GM23338 (cell line): ENCODE data around the gene CPT2. TPM values are rescaled to one million over a fixed set of nuclear protein-coding genes. Genes with fewer than 3 reads are reported as not detected.

ENCODE experiments used
- ATAC-seq: fragments of 200-7000 bp; cut with Tn5 transposase; 3 replicates; pipeline ENCODE4 v1.9.1; 2020
- DNase-seq: peaks from one replicate; pipeline ENCODE4 v3.0.0-alpha.2; 2015; ENCODE audit warnings: low spot score
- H2AFZ ChIP-seq: fragments of 200-600 bp; sonication (generic); 2 replicates; pipeline ENCODE4 v1.8.0; 2016; ENCODE audit warnings: antibody characterized with exemption, mild to moderate bottlenecking, moderate library complexity
- H3F3A ChIP-seq: fragments of 200-600 bp; sonication (generic); replicated peaks from 2 replicates; pipeline ENCODE4 v1.8.0; 2017; ENCODE audit warnings: antibody characterized with exemption, mixed run types, low read depth
- H3K27ac ChIP-seq: fragments of 200-600 bp; sonication (generic); 2 replicates; pipeline ENCODE4 v1.6.1; 2016; ENCODE audit warnings: low read depth
- H3K27me3 ChIP-seq: fragments of 200-600 bp; sonication (generic); 2 replicates; pipeline ENCODE4 v1.8.0; 2016; ENCODE audit warnings: mild to moderate bottlenecking, mixed run types, moderate library complexity; ENCODE audit not compliant: insufficient read depth
- H3K36me3 ChIP-seq: fragments of 200-600 bp; sonication (generic); 2 replicates; pipeline ENCODE4 v1.8.0; 2016; ENCODE audit warnings: mild to moderate bottlenecking; ENCODE audit not compliant: insufficient read depth
- H3K4me1 ChIP-seq: fragments of 200-600 bp; sonication (generic); 2 replicates; pipeline ENCODE4 v1.8.0; 2016; ENCODE audit warnings: mild to moderate bottlenecking, moderate library complexity; ENCODE audit not compliant: insufficient read depth
- H3K4me2 ChIP-seq: fragments of 200-600 bp; sonication (generic); 2 replicates; pipeline ENCODE4 v1.7.1; 2017; ENCODE audit warnings: mixed run types
- H3K4me3 ChIP-seq: fragments of 200-600 bp; sonication (generic); 2 replicates; pipeline ENCODE4 v1.6.1; 2016; ENCODE audit warnings: mixed run types
- H3K79me2 ChIP-seq: fragments of 200-600 bp; sonication (generic); replicated peaks from 2 replicates; pipeline ENCODE4 v1.8.0; 2017; ENCODE audit warnings: mild to moderate bottlenecking; ENCODE audit not compliant: insufficient read depth
- H3K9me2 ChIP-seq: fragments of 200-600 bp; sonication (generic); 2 replicates; pipeline ENCODE4 v1.8.0; 2017; ENCODE audit not compliant: insufficient read depth
- H4K20me1 ChIP-seq: fragments of 200-600 bp; sonication (generic); replicated peaks from 2 replicates; pipeline ENCODE4 v1.8.0; 2017; ENCODE audit warnings: mild to moderate bottlenecking; ENCODE audit not compliant: insufficient read depth
- H3K27ac Mint-ChIP-seq: 2 replicates; pipeline ENCODE4 v1.8.0; 2020; ENCODE audit warnings: inconsistent platforms, mild to moderate bottlenecking, moderate library complexity, mixed read lengths
- H3K27me3 Mint-ChIP-seq: 3 replicates; pipeline ENCODE4 v1.8.0; 2022; ENCODE audit warnings: low read depth, mild to moderate bottlenecking, moderate library complexity, mixed read lengths, inconsistent platforms; ENCODE audit not compliant: insufficient read depth, poor library complexity
- H3K36me3 Mint-ChIP-seq: 3 replicates; pipeline ENCODE4 v1.8.0; 2021; ENCODE audit warnings: low read depth, mild to moderate bottlenecking, inconsistent platforms, moderate library complexity, mixed read lengths
- H3K4me1 Mint-ChIP-seq: 3 replicates; pipeline ENCODE4 v1.8.0; 2020; ENCODE audit warnings: mild to moderate bottlenecking, inconsistent platforms, mixed read lengths
- H3K4me3 Mint-ChIP-seq: 3 replicates; pipeline ENCODE4 v1.8.0; 2021; ENCODE audit warnings: moderate library complexity, mild to moderate bottlenecking, inconsistent platforms, mixed read lengths
- H3K9me3 Mint-ChIP-seq: 3 replicates; pipeline ENCODE4 v1.8.0; 2020; ENCODE audit warnings: moderate library complexity, mild to moderate bottlenecking, inconsistent platforms, mixed read lengths
- CTCF ChIP-seq, 2 experiments: fragments of 200-600 bp in 1 of 2; sonication (generic) in 1 of 2; conservative IDR thresholded peaks; 2 replicates each; pipeline versions ENCODE4 v1.5.1 to v1.6.1; 2016 to 2017; ENCODE audit warnings: antibody characterized with exemption in 2 of 2, low read depth in 2 of 2, mild to moderate bottlenecking in 2 of 2, moderate library complexity in 1 of 2
- EZH2 ChIP-seq: fragments of 200-600 bp; sonication (generic); IDR thresholded peaks from one replicate; pipeline ENCODE4 v1.8.0; 2017; ENCODE audit warnings: antibody characterized with exemption, mild to moderate bottlenecking, low read depth; ENCODE audit not compliant: unreplicated experiment
- EZH2phosphoT487 ChIP-seq: fragments of 200-600 bp; sonication (generic); IDR thresholded peaks from one replicate; pipeline ENCODE4 v1.8.1; 2018; ENCODE audit warnings: antibody characterized with exemption; ENCODE audit not compliant: unreplicated experiment
- JUNB ChIP-seq: IDR thresholded peaks from one replicate; pipeline ENCODE4 v1.6.1; 2016; ENCODE audit warnings: antibody characterized with exemption; ENCODE audit not compliant: unreplicated experiment
- REST ChIP-seq: IDR thresholded peaks from one replicate; pipeline ENCODE4 v1.6.1; 2018; ENCODE audit warnings: antibody characterized with exemption; ENCODE audit not compliant: unreplicated experiment
- ZNF114 ChIP-seq: fragments of 250-450 bp; sonication (Bioruptor Pico); IDR thresholded peaks from 2 replicates; pipeline ENCODE4 v1.5.0; 2020; ENCODE audit warnings: mild to moderate bottlenecking, moderate library complexity
- ZNF331 ChIP-seq: fragments of 250-450 bp; sonication (Bioruptor Pico); IDR thresholded peaks from 2 replicates; pipeline ENCODE4 v1.5.0; 2020; ENCODE audit warnings: low read depth, mild to moderate bottlenecking, moderate library complexity
- polyA plus RNA-seq: library from polyadenylated mRNA; unstranded; fragments of >200 nt; fragmentation: Nextera tagmentation; extraction: Ambion mirVana; gene quantifications from 2 replicates; pipeline ENCODE4 v1.2.1, GENCODE V29; 2016
- total RNA-seq: library from RNA; depleted of rRNA; stranded (reverse); fragments of >200 nt; shearing (Covaris generic); gene quantifications from 2 replicates; pipeline ENCODE4 v1.2.3, GENCODE V29; 2014
- TF ChIP-seq, protein P1 (sequence below): IDR thresholded peaks from 2 replicates; pipeline ENCODE4 v1.6.1; 2016; ENCODE audit warnings: antibody characterized with exemption

CPT2 gene
- total and polyA plus RNA-seq, 2 experiments from 2014 or later = 11.2 to 30.6 TPM

DNA sequence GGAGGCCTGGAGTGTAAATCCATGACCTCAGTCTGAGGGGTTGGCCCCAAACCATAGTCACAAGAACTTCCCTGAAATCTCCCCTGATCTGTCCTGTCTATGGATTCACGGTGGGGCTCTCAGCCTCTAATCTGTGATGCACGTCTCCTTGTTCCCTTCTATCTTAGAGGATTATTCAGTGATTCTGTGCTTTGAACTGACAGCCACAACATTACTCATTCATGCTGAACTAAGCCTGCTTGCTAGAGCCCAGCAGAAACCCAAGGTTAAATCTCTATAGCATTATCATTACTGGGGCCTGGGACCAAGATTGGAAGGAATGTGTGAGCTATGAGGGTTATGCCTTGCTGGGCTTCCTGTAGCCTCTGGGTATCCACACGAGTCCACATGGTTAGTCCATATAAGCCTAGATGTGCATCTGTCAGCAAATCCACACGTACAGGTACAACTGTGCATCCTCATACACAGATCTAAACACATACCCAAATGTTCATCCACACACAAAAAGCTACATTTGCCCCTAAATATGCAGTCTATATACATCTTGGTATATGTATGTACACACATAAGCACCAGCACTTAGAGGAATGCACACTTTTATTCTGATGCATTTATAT, 64.1 kb downstream of the CPT2 start:
- no peaks in the 10 kb centered on the region for H3K9me3 Mint-ChIP-seq
- peaks cover 12% of the 10 kb centered on the region for H4K20me1 ChIP-seq
- H3K4me1 ChIP-seq = no peaks in the 10 kb centered on the region
- H3K27me3 ChIP-seq = no peaks in the 10 kb centered on the region
- H3K4me3 ChIP-seq = no peak overlapping the region
- TF ChIP-seq REST (no peak), JUNB (no peak), EZH2phosphoT487 (no peak), CTCF (conservative IDR thresholded peaks at IDR 0.05; ENCODE audit: low read depth in 2 of 2) (no peak), ZNF331 (CRISPR knock-in tag) (no peak), EZH2 (no peak), ZNF114 (no peak)
- TF ChIP-seq, protein P1, sequence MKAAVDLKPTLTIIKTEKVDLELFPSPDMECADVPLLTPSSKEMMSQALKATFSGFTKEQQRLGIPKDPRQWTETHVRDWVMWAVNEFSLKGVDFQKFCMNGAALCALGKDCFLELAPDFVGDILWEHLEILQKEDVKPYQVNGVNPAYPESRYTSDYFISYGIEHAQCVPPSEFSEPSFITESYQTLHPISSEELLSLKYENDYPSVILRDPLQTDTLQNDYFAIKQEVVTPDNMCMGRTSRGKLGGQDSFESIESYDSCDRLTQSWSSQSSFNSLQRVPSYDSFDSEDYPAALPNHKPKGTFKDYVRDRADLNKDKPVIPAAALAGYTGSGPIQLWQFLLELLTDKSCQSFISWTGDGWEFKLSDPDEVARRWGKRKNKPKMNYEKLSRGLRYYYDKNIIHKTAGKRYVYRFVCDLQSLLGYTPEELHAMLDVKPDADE = no peak
- DNase-seq = no peak
- H3K27ac ChIP-seq = no peak overlapping the region
- peaks cover 6% of the 10 kb centered on the region; the same call in 1 of the 2 replicates for H3F3A ChIP-seq
- peaks cover 71% of the 10 kb centered on the region for H3K36me3 ChIP-seq
- no peaks in the 10 kb centered on the region for H3K4me1 Mint-ChIP-seq
- H3K9me2 ChIP-seq = no peaks in the 10 kb centered on the region
- H3K27me3 Mint-ChIP-seq = peaks cover 6% of the 10 kb centered on the region
- H3K36me3 Mint-ChIP-seq = peaks cover 99% of the 10 kb centered on the region
- ATAC-seq = no peak
- H3K27ac Mint-ChIP-seq = no peak overlapping the region
- H2AFZ ChIP-seq = no peak overlapping the region
- H3K4me3 Mint-ChIP-seq = no peak overlapping the region
- no peak overlapping the region for H3K4me2 ChIP-seq
- no peaks in the 10 kb centered on the region for H3K79me2 ChIP-seq

GRCh38 chr1:53262000-53262399, 65.4 kb downstream of the CPT2 start:
- H3K9me2 ChIP-seq = no peaks in the 10 kb centered on the region
- no peaks in the 10 kb centered on the region for H3K4me1 ChIP-seq
- no peaks in the 10 kb centered on the region for H3K9me3 Mint-ChIP-seq
- H3K27ac Mint-ChIP-seq = no peak overlapping the region
- H3K79me2 ChIP-seq = no peaks in the 10 kb centered on the region
- H3F3A ChIP-seq = peaks cover 3% of the 10 kb centered on the region; the same call in 1 of the 2 replicates
- no peaks in the 10 kb centered on the region for H3K27me3 ChIP-seq
- no peak overlapping the region for H3K27ac ChIP-seq
- peaks cover 100% of the 10 kb centered on the region for H3K36me3 Mint-ChIP-seq
- H4K20me1 ChIP-seq = peaks cover 6% of the 10 kb centered on the region; the same call in 1 of the 2 replicates
- DNase-seq = no peak
- no peak overlapping the region for H3K4me2 ChIP-seq
- peaks cover 68% of the 10 kb centered on the region for H3K36me3 ChIP-seq
- no peak overlapping the region for H3K4me3 Mint-ChIP-seq
- no peak overlapping the region for H2AFZ ChIP-seq
- peaks cover 6% of the 10 kb centered on the region for H3K27me3 Mint-ChIP-seq
- TF ChIP-seq JUNB (no peak), ZNF331 (CRISPR knock-in tag) (no peak), ZNF114 (no peak), REST (no peak)
- ATAC-seq = no peak
- H3K4me1 Mint-ChIP-seq = no peaks in the 10 kb centered on the region
- no peak overlapping the region for H3K4me3 ChIP-seq
